22Rv1 (cell line): ENCODE data around the gene ERVH48-1.
"Not testable (repeated sequence)": the region's sequence is repeated elsewhere in the genome, so short reads cannot be mapped to it uniquely, and the experiment has no call there.

Source experiments
- H3K27ac ChIP-seq: fragments of 450-650 bp; 2 replicates; pipeline ENCODE4 v1.5.1; 2017
- CTCF ChIP-seq: fragments of 450-650 bp; IDR thresholded peaks from 2 replicates; pipeline ENCODE4 v1.5.1; 2017; ENCODE audit warnings: mild to moderate bottlenecking
- ZFX ChIP-seq: fragments of 450-650 bp; IDR thresholded peaks from 2 replicates; pipeline ENCODE4 v1.6.1; 2017; ENCODE audit warnings: antibody characterized with exemption, borderline replicate concordance

Gene ERVH48-1

GRCh38 chr21:42918291-42918690, 7.1 kb downstream of the ERVH48-1 start:
- H3K27ac ChIP-seq = no peak overlapping the region
- TF ChIP-seq ZFX (no peak), CTCF (no peak)

GRCh38 chr21:42913476-42913875, 12.0 kb downstream of the ERVH48-1 start:
- no peak for TF ChIP-seq CTCF
- no peak for TF ChIP-seq ZFX
- no peak overlapping the region for H3K27ac ChIP-seq

- not testable (repeated sequence) for H3K27ac ChIP-seq
Observed at GRCh38 chr21:42911920-42912319, 13.5 kb downstream of the ERVH48-1 start.

- H3K27ac ChIP-seq = not testable (repeated sequence)
Observed at GRCh38 chr21:42908484-42908883, 16.9 kb downstream of the ERVH48-1 start.

- no peak overlapping the region for H3K27ac ChIP-seq
- TF ChIP-seq CTCF = no peak
- TF ChIP-seq ZFX = no peak
Observed at GRCh38 chr21:42906233-42906632, 19.2 kb downstream of the ERVH48-1 start.

GRCh38 chr21:42905195-42905594, 20.2 kb downstream of the ERVH48-1 start:
- no peak overlapping the region for H3K27ac ChIP-seq
- TF ChIP-seq ZFX (no peak), CTCF (no peak)

GRCh38 chr21:42903817-42904216, 21.6 kb downstream of the ERVH48-1 start:
- H3K27ac ChIP-seq = no peak overlapping the region
- TF ChIP-seq ZFX (no peak), CTCF (no peak)

- no peak for TF ChIP-seq CTCF
- no peak for TF ChIP-seq ZFX
Observed at GRCh38 chr21:42900446-42900845, 25.0 kb downstream of the ERVH48-1 start.

More at GRCh38 chr21:42900446-42900845, 25.0 kb downstream of the ERVH48-1 start:
- no peak overlapping the region; the same call in 1 of the 2 replicates for H3K27ac ChIP-seq
